Measurements from ENCODE around the gene MED8.
"Not testable (repeated sequence)": the region's sequence is repeated elsewhere in the genome, so short reads cannot be mapped to it uniquely, and the experiment has no call there.

The MED8 gene

DNA sequence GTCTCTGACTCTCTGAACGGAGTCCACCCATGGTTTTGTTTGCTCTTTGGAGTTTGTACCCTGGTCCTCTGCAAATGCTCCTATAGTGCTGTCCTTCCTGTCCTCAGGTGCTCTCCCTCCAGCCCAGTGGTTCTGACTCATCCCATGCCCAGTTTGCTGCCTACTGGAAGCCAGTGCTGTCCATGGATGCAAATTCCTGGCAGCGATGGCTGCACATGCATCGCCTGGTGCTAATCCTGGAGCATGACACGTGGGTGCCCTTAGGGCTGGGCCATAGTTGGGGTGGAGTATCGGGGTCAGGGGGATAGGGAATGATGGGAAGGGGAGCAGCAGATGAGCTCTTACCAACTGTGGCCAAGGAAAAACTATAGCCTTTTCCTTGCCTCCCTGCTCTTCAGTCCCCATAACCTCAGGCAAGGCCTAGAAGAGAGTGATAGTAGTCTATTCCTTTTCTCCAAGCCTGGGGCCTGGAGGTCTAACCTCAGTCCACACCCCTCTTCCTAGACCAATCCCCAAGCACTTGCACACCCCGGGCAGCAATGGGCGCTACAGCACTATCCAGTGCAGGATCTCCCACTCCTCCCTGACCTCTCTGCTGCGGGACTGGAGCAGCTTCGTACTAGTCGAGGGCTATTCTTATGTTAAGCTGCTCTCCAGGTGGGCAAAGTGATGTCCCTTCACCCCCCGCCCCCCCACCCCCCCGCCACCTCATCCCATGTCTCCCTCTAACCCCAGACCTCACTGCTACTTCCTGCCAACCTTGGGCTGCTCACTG is 32.6 kb upstream of the MED8 start:
- DNase-seq (ENCODE audit: low spot score), result no peak

DNA sequence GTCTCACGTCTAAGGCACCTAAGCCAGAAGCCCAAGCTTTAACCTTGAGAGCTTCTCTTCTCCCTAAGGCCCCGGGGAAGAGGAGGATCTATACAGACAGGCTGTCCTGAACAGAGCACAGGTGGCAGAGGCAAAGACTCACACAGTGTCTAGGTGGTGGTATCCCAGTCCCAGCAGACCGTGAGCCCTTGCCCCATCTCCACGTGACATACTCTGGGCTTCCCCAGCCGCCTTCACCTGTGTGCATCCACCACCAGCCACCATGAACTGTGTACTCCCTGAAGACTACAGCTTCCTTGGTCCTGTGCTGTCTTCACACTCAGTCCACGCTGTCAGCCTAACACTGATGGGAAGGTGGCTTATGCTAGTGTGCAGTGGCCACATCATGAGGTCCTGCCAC is 31.8 kb upstream of the MED8 start:
- no peak for DNase-seq (ENCODE audit: low spot score)

GRCh38 chr1:43420874-43421273 is 31.3 kb upstream of the MED8 start:
- DNase-seq (ENCODE audit: low spot score), result no peak

DNA sequence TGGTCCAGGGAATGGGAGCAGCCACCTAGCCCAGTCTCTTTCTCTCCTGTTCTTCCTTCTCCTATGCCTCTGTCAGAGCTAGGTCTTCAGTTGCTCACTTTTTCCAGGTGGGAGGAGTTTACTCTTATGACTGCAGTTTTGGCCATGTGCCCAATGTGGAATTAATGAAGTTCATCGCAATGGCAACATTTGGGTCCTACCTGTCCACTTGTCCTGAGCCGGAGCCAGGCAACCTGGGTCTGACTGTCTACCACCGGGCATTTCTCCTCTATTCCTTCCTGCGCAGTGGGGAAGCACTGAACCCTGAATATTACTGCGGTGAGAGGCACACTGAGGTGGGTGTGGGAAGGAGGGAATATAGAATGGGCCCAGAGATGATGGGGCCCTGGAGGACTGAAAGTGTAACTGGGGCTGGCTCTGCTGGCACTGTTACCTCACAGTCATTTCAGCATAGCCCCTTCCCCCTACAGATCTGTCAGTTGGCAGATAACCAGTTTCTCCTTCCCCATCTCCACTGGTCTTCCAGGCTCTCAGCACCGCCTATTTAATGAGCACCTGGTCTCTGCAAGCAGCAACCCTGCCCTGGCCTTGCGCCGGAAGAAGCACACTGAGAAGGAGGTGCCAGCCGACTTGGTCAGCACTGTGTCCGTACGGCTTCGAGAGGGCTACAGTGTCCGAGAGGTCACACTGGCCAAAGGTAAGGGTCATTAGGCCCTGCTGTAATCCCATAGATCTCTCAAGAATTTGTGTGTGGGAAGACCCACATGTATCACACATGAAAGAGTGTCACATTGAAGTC is 30.2 kb upstream of the MED8 start:
- no peak for DNase-seq (ENCODE audit: low spot score)

- no peak for DNase-seq (ENCODE audit: low spot score)
Observed at GRCh38 chr1:43418858-43419257, 29.3 kb upstream of the MED8 start.

GRCh38 chr1:43415901-43416300 is 26.3 kb upstream of the MED8 start:
- DNase-seq (ENCODE audit: low spot score), result no peak

DNA sequence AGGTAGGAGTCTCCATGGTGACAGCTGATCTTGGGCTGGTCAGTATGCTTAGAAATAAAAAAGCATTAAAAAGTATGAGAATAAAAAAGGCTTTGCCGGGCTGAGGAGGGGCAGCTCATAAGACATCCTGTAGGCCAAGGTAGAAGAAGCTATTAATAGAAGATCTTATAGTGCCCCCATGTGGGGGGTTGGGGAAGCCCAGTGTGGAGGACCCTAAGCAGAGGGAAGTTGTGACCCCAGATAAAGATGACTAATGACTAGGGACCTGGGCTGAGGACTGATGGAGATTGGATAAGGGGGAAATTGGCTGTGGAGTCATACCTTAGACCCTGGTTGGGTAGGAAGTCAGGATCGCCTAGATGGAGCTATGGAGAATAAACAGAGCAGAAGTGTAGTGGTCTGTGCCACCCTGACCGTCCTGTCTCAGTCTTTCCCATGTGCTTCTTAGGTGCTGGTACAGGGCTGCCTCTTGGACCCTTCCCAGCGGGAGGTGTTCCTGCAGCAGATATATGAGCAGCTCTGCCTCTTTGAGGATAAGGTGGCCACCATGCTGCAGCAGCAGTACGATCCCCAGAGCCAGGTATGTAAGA is 25.1 kb upstream of the MED8 start:
- DNase-seq (ENCODE audit: low spot score), result peak; percentile 63

DNA sequence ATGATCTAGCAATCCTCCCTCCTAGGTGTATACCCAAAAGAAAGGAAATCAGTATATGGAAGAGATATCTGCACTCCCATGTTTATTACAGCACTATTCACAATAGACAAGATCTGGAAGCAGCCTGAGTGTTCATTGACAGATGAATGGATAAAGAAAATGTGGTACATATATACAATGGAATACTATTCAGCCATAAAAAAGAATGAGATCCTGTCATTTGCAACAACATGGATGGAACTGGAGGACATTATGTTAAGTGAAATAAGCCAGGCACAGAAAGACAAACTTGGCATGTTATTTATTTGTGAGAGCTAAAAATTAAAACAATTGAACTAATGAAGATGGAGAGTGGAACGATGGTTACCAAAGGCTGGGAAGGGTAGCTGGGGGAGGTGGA is 23.8 kb upstream of the MED8 start:
- DNase-seq (ENCODE audit: low spot score), result not testable (repeated sequence)

DNA sequence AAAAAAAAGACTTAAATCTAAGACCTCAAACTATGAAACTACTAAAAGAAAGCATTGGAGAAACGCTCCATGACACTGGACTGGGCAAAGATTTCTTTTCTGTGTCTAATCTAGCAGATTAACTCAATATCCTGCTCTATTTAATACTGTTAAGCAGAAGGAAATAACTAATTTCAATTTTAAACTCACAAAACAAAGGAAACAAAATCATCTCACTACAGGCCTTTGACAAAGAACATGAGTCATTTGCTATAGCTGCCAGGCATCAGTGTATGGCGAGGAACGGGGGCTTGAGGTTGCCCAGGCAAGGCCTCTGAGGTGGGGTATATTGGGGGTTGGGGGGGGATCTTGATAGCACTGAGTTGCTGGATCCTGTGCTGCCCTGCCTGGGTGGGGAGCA is 21.0 kb upstream of the MED8 start:
- no peak for DNase-seq (ENCODE audit: low spot score)

- no peak for DNase-seq (ENCODE audit: low spot score)
Observed at GRCh38 chr1:43405876-43406234, 16.3 kb upstream of the MED8 start.

DNA sequence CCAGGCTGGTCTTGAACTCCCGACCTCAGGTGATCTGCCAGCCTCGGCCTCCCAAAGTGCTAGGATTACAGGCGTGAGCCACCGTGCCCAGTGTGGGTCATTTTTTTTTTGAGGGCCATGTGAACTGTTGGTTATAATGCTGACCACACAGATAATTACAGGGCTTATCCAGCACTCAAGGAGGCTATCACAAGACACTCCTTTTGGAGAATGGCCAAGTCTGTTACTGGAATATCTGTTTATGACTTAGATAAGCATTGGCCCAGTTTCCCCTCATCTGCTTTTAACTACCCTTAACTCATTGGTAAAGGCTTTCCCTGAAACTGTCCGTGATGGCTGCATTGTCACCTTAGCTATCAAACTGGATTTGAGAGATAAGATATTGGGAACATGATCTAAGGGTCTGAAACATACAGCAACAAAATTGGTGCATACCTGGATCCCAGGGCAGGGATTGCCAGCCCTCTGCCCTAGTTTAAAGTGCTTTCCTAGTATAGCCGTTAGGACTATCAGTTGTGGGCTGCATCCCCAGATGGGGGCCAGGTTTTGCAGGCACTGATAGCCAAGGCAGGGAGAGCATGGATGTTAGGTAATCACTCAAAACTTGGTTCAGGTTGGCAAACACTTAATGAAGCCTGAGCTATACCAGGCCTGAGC is 15.7 kb upstream of the MED8 start:
- no peak for DNase-seq (ENCODE audit: low spot score)

DNA sequence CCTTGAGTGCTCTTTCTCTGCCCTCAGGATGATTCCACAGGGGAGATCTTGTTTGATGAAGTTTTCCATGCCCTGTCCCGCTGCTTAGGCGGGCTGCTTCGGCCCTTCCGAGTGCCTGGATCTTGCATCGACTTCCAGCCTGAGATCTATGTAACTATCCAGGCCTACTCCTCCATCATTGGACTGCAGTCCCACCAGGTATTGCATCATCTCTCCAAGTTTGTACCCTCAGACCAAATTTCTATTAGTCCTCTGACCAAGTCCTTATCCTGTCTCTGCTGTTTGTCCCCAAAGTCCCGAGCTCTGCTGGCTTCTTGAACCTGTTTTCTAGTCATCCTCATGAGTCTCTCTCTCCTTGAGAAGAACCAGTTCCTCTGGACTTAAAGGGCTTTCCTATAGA is 14.8 kb upstream of the MED8 start:
- no peak for DNase-seq (ENCODE audit: low spot score)

DNA sequence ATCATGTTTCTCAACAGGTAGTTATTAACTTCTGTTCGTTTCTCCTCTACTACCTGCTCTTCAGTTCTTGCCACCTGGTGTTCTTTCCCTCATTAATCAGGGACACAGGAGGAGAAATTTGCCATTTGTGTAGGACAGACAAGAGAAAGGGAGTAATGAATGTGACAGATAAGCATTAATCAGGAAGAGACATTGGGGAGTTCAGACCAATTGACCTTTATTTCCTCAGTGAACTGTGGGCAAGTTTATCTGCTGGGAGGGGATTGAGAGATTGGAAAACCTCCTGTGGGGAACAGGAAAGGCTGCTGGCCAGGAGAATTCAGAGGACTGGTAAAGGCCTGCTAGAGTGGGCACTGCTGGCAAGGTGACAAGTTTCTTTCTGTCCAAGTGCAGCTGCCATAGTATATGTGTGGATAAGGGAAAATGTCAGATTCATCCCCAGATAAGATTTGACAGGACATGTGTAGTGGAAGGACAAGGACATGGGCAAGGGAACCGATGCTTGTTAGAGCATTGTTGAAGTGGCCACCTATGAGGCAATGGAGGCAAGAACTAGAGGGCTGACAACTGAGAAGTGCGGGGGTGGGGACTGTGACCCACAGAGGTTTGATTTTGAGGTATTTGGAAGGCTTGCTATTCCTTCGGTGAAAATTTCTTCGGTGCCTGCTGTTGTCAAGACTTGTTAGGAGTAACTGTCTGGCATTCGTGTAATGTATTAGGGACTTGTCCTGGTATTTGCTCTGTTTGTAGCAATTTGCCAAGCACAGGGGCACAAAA is 12.7 kb upstream of the MED8 start:
- DNase-seq (ENCODE audit: low spot score), result no peak

DNA sequence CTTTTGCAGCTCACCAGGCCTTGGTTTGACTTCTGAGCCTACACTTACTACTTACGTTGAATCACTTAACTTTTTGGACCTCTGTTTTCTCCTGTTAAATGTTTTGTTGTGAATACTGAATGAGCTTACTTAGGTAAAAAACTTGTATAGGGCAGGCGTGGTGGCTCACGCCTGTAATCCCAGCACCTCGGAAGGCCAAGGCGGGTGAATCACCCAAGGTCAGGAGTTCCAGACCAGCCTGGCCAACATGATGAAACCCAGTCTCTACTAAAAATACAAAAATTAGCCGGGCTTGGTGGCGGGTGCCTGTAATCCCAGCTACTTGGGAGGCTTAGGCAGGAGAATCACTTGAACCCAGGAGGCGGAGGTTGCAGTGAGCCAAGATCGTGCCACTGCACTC is 10.8 kb upstream of the MED8 start:
- not testable (repeated sequence) for DNase-seq (ENCODE audit: low spot score)

DNA sequence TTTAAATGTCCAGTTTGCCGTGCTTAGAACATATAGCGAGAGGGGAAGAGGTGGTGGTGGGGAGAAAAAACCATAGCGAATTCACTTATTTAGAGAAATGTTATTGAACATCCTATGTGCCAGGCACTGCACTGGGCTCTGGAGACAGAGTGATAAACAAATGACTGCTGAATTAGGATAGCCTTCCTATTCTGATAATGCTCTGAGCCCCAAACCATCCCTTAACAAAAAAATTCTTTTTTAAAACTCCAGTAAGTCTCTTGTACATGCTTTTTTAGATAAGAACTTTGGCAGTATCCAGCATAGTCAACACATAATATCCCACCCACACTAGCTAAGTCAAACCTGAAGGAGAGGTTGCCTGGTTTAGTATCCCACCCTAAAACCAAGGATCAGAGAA is 8.6 kb upstream of the MED8 start:
- DNase-seq (ENCODE audit: low spot score), result no peak

DNA sequence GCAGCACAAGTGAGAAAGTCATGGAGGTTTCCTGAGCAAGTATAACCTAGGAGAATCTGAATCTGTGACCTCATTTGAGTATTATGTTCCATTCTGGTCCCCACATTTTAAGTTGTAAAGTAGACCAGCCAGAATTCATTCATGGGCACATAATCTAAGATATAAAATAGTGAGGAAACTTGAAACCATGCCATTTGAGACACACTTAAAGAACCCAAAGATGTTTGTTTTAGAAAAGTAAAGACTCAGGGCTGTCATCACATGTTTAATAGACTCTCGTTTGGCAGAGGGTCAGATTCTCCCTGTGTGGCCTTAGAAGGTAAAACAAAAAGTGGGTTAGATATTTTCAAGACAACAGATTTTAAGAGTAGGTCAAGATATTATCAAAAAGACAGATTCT is 6.5 kb upstream of the MED8 start:
- no peak for DNase-seq (ENCODE audit: low spot score)

- no peak for DNase-seq (ENCODE audit: low spot score)
Observed at GRCh38 chr1:43395523-43395922, 5.9 kb upstream of the MED8 start.

DNA sequence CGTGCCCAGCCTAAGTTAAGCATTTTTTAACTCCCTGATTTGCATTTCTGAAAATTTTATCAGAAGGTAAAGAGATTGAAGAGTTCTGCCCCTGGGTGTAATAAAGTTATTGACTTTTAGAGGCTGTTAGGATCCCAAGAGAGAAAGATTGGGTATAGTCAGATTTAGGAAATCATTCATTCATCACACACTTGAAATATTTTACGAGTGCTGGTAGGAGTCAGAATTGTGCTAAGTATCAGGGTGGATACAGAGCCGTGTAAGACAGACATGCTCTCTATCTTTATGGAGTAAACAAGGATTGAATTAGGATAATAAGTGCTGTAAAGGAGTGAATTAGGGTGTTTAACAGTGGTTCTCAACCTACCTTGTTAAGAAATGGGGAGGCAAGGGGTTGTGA is 3.1 kb upstream of the MED8 start:
- no peak for DNase-seq (ENCODE audit: low spot score)

DNA sequence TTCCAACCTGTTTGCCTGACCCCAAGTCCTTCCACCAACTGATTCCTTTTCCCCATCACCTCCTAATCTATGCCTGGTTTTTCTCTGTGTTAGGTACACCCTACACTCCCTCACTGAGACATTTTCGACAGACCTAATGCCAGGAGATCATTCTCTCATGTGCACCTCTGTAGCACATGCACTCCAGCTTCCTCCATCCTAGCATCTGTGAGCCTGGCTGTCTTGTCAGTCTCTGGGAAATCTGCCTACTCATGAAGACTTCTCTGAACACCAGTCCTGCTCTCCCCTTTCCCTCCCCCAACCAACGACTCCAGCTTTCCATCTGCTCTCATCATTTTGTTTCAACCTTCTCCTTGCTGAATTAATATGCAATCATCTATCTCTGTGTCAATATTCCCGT is 987 bp downstream of the MED8 start:
- DNase-seq (ENCODE audit: low spot score), result peak; percentile 19

DNA sequence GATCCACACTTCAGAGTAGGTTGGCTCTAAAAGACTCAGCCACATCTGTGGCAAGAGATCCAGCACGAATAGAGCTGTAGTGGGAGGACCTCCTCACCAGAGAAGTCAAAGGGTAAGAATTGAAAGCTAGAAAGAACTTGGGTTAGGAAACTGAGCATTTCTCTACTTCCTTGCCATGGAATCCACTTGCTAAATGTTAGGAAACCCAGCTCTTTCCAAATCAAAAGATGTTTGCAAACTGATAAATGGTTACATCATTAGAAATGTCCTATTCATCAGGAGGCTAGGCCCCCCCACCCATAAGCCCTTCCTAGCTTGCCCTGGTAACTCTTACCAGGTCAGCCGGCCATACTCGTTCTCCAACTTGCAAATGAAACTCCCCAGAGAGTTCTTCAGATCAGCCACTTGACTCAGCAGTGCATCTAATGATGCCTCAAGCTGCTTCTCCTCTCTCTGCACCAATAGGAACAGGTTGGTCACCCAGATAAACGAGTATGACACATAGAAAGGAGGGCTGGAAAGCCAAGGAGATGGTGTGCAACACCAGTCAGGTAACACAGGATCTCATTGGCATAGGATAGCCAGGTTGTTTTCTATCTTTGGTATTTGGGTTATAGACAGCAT is 1.5 kb downstream of the MED8 start:
- DNase-seq (ENCODE audit: low spot score), result peak; percentile 18

- no peak for DNase-seq (ENCODE audit: low spot score)
Observed at GRCh38 chr1:43386676-43387075, 2.9 kb downstream of the MED8 start.

GRCh38 chr1:43383449-43383848 is 6.2 kb downstream of the MED8 start:
- no peak for DNase-seq (ENCODE audit: low spot score)

Measured in GM03348 (cell line).